ENCODE data around the gene JARID2.
"Not testable (repeated sequence)": the region's sequence is repeated elsewhere in the genome, so short reads cannot be mapped to it uniquely, and the experiment has no call there.

The JARID2 gene

DNA sequence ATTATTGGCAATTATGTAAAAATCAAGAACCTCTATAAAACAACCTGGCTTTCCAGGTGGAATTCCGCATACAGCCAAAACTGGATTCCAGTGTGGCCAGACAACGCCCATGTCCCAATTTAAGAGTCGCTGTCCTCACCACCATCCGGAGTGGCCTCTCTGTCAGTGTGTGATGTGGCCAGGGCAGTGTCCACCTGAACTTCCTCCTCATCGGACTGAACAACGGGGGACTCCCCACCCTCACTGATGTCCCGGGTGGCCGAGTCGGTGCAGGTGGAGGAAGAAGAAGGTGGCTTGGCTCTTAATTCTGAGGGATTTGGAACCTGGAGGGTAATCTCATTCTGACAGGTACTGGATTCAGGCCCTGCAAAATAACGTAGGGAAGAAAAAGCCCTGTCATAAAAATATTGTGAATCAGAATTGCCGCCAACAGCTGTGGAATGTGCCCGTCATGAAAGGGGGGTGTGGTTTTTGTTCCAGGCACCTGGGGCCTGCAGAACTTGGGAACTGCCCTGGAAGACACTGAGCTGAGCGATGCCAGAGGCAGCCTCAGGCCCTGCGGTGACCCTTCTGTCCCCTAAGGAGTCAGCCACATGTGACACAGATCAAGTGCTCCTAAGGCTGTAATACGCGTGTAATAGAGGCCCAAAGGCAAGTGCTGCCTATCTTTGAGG, 277.1 kb downstream of the JARID2 start:
- DNase-seq (ENCODE audit: low read depth), result no peak

DNA sequence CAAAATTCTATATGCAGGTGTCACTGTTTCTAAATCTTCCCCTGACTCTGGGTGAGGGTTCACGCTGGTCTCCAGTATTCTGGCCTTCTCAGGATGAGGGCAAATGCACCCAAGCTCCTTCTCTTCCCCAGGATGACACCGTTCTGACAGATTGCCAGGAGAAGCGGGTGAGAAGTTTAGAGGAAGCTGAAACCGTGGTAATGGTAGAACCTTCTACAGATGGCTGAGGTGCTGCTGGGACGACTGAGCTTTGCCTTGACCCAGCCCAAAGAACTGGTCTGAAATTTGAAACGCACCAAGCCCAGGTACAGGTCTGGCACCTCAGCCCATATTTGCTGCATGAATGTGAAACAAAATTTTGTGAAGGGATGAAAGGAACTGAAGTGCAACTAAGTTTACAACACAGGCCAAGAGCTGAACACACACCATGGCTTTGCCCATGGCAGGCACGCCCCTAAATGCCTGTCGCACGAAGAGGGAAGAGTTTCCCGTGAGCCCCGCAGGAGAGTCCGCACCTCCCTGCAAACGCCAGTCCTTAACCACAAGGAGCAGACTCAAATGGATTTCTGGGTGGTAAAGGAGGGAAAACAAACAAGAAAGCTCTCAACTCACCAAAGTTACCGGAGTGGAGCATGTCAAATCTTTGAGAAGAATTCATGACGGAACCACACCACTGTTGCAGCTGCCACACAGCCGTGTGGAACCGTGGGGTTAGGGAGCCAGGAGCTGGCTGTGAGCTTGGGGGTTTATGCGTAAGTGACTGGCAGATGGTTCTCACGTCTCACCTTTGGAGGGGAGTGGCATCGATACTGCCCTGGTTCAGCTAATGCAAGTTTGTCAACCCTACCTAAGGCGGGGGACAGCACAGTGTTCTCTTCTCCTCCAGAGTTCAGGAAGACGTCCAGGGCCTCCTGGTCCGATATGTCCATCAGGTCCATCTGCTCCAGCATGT, 278.1 kb downstream of the JARID2 start:
- DNase-seq (ENCODE audit: low read depth), result no peak

DNA sequence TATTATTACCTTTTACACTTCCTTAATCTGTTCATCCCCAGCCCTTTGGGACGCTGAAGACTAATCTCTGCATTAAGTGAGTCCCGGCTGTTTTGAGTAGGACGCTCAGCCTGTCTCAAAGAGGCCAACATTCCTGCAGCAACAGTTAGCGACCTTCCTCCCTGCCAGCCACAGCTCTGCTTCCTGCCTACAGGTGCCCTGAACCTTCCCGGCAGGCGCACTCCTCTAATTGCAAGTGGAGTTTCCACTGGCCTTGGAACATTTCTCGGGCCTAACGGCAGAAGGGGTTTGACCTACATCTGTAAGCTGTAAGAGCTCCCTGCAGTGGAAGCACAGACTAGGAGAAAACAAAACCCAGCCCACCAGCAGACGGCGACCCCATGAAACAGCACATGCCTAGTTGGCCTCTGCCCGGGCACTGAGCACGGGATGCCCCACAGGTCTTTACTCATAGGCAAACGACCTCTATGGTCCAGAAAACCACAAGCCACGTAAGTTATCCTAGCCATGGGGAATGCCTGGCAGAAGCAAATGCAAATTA, 279.1 kb downstream of the JARID2 start:
- no peak for DNase-seq (ENCODE audit: low read depth)

DNA sequence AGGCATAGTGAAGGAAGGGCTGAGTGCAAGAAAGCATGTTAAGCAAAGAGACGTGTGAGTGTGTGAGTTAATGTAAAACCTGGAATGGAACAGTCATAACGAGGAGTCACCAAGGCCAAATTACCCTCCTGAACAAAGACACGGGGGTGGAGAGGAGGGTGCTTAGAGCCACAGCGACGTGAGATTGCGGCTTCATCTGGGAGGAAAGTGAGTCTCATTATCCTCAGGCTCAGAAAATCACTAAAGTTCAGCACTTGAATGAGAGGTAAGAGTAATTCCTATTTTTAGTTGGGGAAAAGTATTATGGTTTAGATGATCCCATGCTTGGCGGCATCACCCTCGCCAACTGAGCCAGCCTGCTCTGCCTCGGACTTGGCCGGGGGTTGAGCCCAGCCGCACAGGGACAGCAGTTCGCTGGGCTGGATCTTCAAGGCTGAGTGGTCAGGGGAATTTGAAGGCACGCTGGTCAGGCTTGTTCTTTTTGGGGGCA, 280.4 kb downstream of the JARID2 start:
- no peak for DNase-seq (ENCODE audit: low read depth)

DNA sequence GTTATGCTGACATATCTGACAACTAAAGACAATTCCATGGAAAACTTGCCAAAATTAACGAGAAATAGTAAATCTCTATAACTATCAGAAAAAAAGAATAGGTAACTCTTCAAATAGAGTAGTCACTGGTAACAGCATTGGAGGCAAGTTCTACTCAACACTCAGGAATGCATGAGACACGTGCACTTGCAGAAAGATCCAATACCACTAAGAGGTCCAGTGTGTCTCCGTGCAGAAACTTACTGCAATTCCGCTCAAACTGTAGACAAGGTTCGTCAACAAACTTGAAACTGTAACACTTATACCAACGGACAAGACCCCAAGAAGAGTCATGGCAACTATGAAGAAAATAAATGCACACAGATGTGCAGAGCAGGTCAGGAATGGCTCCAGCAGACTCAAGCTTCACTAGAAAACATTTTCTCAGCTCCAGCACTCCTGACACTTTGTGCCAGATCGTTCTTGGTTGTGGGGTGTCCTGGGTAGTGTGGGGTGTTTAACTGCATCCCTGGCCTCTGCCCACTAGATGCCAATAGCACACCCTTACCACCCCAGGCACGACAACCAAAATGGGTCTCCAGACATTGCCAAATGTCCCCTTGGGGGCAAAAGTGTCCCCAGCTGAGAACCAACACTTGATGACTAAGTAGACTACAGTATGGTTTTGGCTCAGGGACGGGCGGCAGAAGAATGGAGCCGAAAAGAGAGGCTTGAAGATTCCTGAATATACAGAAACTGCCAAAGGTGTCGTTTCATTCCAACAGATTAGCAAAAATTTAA, 282.2 kb downstream of the JARID2 start:
- DNase-seq (ENCODE audit: low read depth), result no peak

DNA sequence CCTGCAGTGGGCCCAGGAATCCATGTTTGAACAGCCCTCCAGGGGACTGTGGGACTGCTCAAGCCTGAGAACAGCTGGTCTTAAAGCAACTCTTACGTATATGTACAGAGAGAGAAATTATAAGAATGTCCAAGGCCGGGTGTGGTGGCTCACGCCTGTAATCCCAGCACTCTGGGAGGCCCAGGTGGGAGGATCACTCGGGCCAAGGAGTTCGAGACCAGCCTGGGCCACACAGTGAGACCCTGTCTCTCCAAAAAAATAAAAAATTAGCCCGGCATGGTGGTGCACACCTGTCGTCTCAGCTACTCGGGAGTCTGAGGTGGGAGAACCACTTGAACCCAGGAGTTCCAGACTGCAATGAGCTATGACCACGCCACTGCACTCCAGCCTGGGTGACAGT, 283.0 kb downstream of the JARID2 start:
- DNase-seq (ENCODE audit: low read depth), result no peak

DNA sequence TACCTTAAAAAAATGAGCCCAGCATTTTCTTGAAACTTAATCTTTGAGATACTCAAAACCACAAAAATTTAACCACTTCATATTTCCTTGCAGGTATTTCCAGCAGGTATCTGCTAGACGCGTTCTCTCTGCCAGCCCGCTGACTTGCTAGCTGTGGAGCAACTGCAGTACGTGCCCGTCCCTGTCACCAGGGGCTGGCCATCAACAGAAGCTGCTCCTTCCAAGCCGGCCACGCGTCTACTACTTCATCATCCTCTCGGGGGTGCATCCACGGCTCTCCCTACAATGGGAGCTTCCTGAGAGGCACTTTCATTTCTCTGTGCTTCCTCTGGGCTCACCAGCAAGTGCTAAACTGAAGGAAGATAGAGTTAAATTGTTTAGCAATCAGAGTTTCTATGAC, 284.5 kb downstream of the JARID2 start:
- no peak for DNase-seq (ENCODE audit: low read depth)

DNA sequence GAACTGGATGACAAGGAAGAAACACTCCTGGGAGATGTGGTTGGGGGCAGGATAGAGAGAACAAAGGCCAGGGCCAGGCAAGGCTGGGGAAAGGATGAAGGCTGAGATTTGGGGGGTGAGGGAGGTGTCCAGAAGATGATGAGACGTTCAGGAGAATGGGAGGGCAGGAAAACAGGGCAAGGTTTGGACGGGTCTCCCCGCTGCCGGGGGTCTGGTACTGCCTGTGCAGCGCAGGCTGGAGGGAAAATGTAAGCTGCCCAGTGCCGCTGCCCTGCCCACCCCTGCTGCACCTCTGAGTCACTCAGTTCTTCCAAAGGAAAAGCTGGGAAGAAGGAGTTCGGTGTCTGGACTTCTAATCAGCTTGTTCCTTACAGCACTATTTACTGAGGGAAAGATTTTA, 286.1 kb downstream of the JARID2 start:
- no peak for DNase-seq (ENCODE audit: low read depth)

DNA sequence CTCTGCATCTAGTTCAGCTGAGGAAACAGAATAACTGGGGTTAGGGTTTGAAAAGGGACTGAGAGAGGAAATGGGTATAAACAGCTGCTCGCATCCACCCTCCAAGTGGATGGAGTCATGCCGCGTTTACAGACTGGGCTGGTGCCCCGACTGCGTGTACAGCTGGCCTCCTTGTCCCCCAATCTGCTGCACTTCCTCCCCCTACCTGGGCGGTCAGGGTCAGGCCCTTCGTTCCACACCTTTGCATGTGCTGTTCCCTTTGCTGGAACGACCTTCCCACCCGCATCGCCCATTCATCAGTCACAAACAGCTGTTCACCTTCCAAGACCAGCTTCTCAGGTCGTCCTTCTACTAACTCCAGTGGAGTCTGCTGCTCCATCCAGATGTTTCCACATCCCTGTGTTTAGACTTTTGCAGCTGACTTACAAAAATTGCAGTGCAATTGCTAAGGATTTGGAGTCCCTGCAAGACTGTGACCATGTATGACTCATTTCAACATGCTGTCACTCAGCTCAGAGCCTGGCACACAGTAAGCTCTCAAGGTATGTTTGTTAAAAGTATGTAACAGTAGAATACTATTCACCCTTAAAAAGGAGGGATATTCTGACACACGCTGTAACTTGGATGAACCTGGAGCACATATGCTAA, 287.6 kb downstream of the JARID2 start:
- no peak for DNase-seq (ENCODE audit: low read depth)

DNA sequence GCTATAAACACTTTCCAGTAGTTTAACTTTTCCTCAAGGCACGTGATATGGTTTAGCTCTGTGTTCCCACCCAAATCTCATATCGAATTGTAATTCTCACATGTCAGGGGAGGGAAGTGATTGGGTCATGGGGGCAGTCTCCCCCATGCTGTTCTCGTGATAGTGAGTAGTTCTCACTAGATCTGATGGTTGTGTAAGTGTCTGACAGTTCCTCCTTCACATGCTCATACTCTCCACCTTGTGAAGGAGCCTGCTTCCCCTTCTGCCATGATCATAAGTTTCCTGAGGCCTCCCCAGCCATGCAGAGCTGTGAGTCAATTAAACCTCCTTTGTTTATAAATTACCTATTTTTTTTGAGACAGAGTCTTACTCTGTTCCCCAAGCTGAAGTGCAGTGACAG, 289.1 kb downstream of the JARID2 start:
- DNase-seq (ENCODE audit: low read depth), result no peak

DNA sequence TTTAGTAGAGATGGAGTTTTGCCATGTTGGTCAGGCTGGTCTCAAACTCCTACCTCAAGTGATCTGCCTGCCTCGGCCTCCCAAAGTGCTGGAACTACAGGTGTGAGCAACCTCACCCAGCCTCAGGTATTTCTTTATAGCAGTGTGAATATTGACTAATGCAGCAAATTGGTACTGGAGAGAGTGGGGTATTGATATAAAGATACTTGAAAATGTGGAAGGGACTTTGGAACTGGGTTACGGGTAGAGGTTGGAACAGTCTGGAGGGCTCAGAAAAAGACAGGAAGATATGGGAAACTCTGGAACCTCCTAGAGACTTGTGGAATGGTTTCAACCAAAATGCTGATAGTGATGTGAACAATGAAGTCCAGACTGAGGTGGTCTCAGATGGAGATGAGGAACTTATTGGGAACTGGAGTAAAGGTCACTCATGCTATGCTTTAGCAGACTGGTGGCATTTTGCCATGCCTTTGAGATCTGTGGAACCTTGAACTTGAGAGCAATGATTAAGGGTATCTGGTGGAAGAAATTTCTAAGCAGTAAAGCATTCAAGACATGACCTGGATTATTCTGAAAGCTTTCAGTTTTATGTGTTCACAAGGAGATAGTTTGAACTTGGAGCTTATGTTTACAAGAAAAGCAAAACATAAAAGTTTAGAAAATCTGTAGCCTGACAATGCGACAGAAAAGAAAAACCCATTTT, 289.8 kb downstream of the JARID2 start:
- no peak for DNase-seq (ENCODE audit: low read depth)

DNA sequence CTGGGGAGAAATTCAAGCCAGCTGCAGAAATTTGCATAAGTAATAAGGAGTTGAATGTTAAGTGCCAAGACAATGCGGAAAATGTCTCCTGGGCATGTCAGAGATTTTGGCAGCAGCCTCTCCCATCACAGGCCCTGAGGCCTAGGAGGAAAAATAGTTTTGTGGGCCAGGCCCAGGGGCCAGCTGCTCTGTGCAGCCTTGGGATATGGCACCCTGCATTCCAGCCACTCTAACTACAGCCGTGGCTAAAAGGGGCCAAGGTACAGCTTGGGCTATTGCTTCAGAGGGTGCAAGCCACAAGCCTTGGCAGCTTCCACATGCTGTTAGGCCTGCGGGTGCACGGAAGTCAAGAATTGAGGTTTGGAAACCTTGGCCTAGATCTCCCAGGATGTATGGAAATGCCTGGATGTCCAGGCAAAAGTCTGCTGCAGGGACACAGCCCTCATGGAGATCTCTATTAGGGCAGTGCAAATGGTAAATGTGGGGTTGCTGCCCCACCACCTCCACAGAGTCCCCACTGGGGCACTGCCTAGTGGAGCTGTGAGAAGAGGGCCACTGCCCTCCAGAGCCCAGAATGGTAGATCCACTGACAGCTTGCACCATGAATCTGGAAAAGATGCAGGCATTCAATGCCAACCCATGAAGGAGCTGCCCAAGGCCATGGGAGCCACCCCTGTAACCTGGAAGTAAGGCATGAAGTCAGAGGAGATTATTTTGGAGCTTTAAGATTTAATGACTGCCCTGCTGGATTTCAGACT, 290.5 kb downstream of the JARID2 start:
- no peak for DNase-seq (ENCODE audit: low read depth)

DNA sequence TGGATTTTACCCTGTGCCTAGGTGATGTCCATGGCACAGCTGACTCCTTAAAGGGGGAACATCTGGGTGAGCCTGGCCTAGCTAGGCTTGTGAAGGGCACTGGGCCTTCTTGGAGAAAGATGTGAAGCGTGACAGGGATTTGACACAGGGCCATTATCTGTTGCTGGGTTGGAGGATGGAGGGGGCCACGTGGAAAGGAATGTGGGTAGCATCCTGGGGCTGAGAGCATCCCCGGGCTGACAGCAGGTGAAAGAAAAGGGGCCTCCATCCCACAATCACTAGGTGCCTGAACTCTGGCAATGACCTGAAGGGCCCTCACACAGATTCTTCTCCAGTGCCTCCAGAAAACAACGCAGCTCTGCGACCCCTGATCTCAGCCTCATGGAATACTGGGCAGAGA, 292.2 kb downstream of the JARID2 start:
- DNase-seq (ENCODE audit: low read depth), result no peak

DNA sequence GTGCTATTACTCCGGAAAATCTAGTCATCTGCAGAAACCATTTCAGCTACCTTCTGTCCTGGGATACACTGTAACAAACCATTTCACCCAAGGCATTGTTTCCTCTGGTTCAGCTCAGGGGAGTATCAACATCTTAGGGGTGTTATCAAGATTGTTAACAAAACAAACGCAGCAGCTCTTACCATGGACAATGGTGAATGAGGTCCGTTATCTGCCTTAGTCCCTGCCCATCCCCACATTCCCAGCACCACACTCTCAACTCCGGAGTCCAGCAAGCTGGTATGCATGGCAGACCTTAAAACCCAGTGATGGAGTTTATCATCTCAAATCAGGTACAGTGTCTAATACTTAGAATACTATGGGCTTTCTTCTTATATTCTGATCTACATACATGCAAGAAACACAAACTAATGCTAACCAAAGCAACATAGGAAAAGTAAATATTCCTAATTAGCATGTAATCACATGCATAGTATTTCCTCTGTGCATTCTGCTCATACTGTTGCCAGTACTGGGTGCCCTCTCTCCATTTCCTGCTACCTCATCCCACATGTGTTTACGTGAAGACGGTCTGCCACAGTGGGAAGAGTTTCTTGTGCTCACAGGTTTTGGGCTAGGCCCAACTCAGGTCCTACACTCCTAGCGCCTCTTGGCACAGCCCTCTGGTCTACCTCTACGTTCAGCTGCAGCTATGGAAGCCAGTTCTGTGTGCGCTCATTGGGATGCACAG, 293.1 kb downstream of the JARID2 start:
- DNase-seq (ENCODE audit: low read depth), result no peak

DNA sequence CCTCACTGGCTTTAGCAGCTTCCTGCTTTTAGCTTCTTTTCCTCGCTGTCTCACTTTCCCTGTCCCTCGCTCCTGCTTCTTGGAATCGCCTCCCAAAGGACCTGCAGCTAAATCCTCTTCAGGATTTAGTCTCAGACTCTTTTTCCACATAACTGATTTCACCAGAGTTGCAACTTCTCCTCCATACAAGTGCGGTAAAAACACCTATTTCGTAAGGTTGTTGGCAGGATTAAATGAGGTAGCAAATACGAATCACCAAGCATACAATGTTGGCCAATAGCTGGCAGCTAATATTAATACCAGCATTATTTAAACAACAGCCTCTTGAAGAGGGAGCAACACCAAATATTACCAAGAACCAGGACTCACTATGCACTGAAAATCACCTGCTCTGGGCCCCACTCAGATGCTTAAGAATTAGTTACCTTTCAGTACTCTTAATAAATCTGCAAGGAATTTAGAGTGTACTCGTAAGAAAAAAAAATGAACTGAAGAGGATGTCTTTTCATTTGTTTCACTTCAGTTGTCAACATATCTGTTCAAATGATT, 293.9 kb downstream of the JARID2 start:
- DNase-seq (ENCODE audit: low read depth), result no peak

DNA sequence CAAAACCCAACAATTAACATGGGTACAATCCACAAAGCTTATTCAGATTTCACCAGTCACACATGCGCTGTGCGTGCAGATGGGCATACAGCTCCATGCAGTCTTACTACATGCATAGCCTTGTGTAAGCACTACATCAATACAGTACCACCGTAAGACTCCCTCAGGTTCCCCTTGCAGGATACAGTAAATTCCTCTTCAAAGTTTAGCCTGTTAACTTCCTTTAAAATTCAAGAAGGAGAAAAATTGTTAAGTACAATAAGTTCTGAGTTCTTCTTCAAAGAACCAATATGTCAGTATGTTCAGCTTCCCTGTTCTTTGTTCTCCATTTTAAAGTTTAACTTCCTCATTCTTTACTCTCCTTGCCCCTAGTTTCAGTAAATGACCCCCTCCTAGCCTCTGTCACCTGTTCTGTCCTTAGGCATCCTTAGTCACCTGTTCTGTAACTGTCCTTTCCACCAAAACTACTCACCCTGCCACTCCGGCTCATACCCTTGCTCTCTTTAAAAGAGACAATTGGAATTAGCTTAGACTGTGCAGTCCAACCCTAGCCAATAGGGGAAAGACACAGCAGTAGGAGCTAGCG, 297.6 kb downstream of the JARID2 start:
- DNase-seq (ENCODE audit: low read depth), result not testable (repeated sequence)

DNA sequence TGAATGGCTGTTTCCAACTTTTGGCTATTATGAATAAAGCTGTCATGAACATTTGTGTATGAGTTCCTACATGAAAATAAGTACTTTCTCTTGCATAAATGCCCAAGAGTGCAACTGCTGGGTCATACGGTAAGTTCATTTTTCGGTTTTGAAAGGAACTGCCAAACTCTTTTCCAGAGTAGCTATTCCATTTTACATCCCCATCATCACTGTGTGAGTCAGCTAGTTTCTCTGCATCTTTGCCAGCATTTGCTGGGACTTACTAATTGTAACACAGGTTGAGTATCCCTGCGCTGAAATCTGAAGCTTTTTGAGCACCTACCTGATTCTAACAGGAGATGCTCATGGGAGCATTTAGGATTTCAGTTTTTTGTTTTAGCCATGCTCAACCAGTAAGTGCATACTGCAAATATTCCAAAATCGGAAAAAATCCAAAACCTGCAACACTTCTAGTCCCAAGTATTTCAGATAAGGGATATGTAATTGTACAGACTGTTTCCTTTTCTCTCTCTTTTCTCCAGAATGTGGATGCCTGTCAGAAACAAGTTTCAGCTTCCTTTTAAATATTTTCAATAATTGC, 298.5 kb downstream of the JARID2 start:
- no peak for DNase-seq (ENCODE audit: low read depth)

DNA sequence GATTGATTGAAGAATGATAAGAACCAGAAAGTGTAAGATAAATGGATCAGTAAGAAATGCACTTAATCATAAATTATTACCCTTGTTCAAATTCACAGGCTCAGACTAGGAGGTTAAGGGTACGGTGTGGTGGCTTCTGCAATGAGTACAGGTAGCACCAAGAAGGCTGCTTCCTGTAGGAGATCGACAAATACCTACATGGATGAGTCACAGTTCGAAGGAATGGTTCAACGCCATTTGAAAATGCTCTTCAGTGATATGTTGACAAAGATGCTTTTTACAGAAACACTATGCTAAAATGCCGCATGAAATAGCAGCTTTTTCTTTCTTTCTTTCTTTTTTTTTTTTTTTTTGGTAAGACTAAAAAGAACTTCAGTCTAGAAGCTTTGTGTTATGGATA, 300.7 kb downstream of the JARID2 start:
- DNase-seq (ENCODE audit: low read depth), result no peak

DNA sequence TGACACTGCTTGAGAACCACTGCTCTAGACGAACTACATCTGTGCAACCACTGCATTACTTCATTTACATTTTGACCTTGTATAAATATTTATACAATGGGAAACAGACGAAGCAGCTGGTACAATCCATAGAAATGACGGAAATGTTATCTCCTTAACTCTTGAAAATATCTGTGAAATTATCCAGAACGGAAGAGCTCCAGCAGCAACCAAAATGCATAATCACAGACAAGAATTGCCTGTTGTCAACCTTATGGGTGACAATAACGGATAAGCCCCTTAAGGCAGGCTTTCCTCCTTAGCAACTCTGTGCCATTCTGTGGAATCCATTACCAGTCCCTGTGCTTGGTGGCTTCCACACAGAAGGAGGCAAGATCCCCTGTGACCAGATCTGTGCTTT, 301.5 kb downstream of the JARID2 start:
- DNase-seq (ENCODE audit: low read depth), result no peak
